Adrenal gland (tissue), 12 donors: ENCODE data around the gene CLIC6. TPM values are rescaled to one million over a fixed set of nuclear protein-coding genes. Genes with fewer than 3 reads are reported as not detected.
"Not testable (repeated sequence)": the region's sequence is repeated elsewhere in the genome, so short reads cannot be mapped to it uniquely, and the experiment has no call there.

ENCODE experiments used
- DNase-seq, 7 donors: peaks; one replicate each; pipeline ENCODE4 v3.0.0-alpha.2; 2019 to 2020
- H3K27ac ChIP-seq, 5 donors: fragments of 200-600 bp; sonication (generic) in 4 of 5; 1 replicate in 3 of 5; 2 replicates in 2 of 5; pipeline versions ENCODE4 v1.5.1 to v1.8.0; 2016 to 2020; ENCODE audit warnings: mild to moderate bottlenecking in 1 of 5
- H3K27me3 ChIP-seq: fragments of 200-600 bp; 2 replicates; pipeline ENCODE4 v1.8.0; 2021
- H3K36me3 ChIP-seq, 2 donors: fragments of 200-600 bp; replicated peaks in 1 of 2; 1 replicate in 1 of 2; 2 replicates in 1 of 2; pipeline versions ENCODE4 v1.5.1 to v1.8.0; 2018 to 2022
- H3K4me1 ChIP-seq, 2 donors: fragments of 200-600 bp; replicated peaks in 1 of 2; 1 replicate in 1 of 2; 2 replicates in 1 of 2; pipeline versions ENCODE4 v1.5.1 to v1.8.0; 2018 to 2021
- H3K4me3 ChIP-seq, 4 donors: fragments of 200-600 bp; sonication (generic) in 3 of 4; one replicate each; pipeline ENCODE4 v1.5.1; 2016 to 2018
- H3K9me3 ChIP-seq, 3 donors: fragments of 200-600 bp; sonication (generic) in 1 of 3; replicated peaks in 1 of 3; 1 replicate in 2 of 3; 2 replicates in 1 of 3; pipeline versions ENCODE4 v1.5.1 to v1.8.0; 2016 to 2021
- CTCF ChIP-seq, 6 experiments: fragments of 450-650 bp in 4 of 6; fragments of 200-600 bp in 2 of 6; sonication (generic) in 1 of 6; IDR thresholded peaks; 1 replicate in 5 of 6; 2 replicates in 1 of 6; pipeline versions ENCODE4 v1.5.1 to v1.8.0; 2016 to 2021; ENCODE audit warnings: antibody characterized with exemption in 6 of 6, mild to moderate bottlenecking in 2 of 6, moderate library complexity in 1 of 6
- POLR2A ChIP-seq, 2 donors: fragments of 450-650 bp; IDR thresholded peaks; one replicate each; pipeline ENCODE4 v1.6.1; 2017; ENCODE audit warnings: antibody characterized with exemption in 2 of 2, mild to moderate bottlenecking in 2 of 2, moderate library complexity in 1 of 2
- WGBS, 4 donors: extraction: QIAGEN DNeasy Blood & Tissue Kit in 2 of 4; methylation state at CpG; one replicate each; pipeline versions ENCODE4 v1.1.5 to v1.1.7; 2013 to 2017; 5-methylcytosine and 5-hydroxymethylcytosine counted together
- intact Hi-C, 2 donors: fragments of 100-400 bp; cut with DNase I; formaldehyde crosslinking; loops; one replicate each; pipeline versions ENCODE4 v1.14.1 to v1.15.0; 2022 to 2023
- polyA plus RNA-seq, 3 donors: library from polyadenylated mRNA; stranded (reverse); fragments of 200-250 nt in 2 of 3; fragments of 350-450 nt in 1 of 3; fragmentation: Illumina TruSeq in 1 of 3; extraction: RNeasy Lipid Tissue Mini Kit (QIAGEN cat#74804) in 1 of 3; gene quantifications; one replicate each; pipeline ENCODE4 v1.2.3, GENCODE V29; 2013 to 2014
- total RNA-seq, 9 donors: library from RNA; depleted of rRNA in 4 of 9; stranded (reverse); fragments of >200 nt in 4 of 9; fragments of 120-200 nt in 1 of 9; fragmentation: NEBNext Ultra II Directional in 1 of 9; extraction: Animal tissue kit (Norgen Biotek cat#: 25700) in 1 of 9; gene quantifications; one replicate each; pipeline versions ENCODE4 v1.1.0 to v1.2.4, GENCODE V29; 2013 to 2023
- donor health status: healthy with polysubstance abuse.
- donor health status: Bipolar disorder and iron deficiency.
- donor health status: DM: yes; HTN: yes; CAD: no.
- donor health status: DM: no; HTN: no; CAD: no.
- donor health status: DM: no; HTN: no; CAD: no.
- donor health status: DM: yes; HTN: yes; CAD: no.

The CLIC6 gene
- total and polyA plus RNA-seq, 12 donors: 0.07 to 0.41 (median 0.24) TPM; not detected in 5

- Histone ChIP-seq H3K36me3 (no peaks in the 10 kb centered on the region), H3K27ac (no peak overlapping the region), H3K27me3 (peaks cover 3% of the 10 kb centered on the region), H3K9me3 (peaks cover 0 to 5% (median 0%) of the 10 kb centered on the region in 3 donors), H3K4me3 (no peak overlapping the region), H3K4me1 (no peaks in the 10 kb centered on the region)
- no peak for TF ChIP-seq POLR2A (IDR thresholded peaks at IDR 0.05)
- no peak for TF ChIP-seq CTCF (IDR thresholded peaks at IDR 0.05)
- 79 to 84% (median 80%) methylated on average over 6 of the region's 6 CpGs for WGBS, 4 donors
- no peak for DNase-seq
- intact Hi-C loops: no loop called here
Measured at GRCh38 chr21:34653522-34653921, 15.3 kb upstream of the CLIC6 start.

GRCh38 chr21:34661848-34662247 is 6.9 kb upstream of the CLIC6 start:
- no peaks in the 10 kb centered on the region for H3K36me3 ChIP-seq
- H3K27ac ChIP-seq: no peak overlapping the region
- H3K9me3 ChIP-seq: no peaks in the 10 kb centered on the region
- H3K27me3 ChIP-seq: no peaks in the 10 kb centered on the region
- intact Hi-C loops: no loop called here
- H3K4me3 ChIP-seq: no peak overlapping the region
- H3K4me1 ChIP-seq: no peaks in the 10 kb centered on the region
- no peak for TF ChIP-seq POLR2A (IDR thresholded peaks at IDR 0.05)
- TF ChIP-seq CTCF (IDR thresholded peaks at IDR 0.05): no peak
- DNase-seq: no peak

DNA sequence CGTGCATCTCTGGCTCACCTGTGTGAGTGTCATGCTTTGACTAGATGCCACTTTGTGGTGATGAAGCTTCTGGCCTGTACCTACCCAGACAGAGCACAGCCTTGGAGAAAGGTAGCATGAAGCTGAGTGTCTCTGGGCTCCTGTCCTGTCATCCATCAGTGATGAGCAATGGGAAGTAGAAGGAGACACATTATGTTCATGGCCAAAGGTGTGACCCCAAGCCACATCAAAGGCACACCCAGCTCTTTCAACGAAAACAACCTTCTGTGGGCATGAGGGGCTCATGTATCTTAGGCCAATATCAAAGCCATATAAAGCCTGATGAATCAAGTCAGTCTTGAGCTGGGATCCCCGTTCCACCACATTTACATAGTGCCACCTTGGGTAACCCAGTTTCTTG is 1.0 kb upstream of the CLIC6 start:
- intact Hi-C loops: no loop called here
- no peaks in the 10 kb centered on the region for H3K36me3 ChIP-seq
- no peak overlapping the region for H3K4me3 ChIP-seq
- H3K9me3 ChIP-seq: no peaks in the 10 kb centered on the region
- WGBS, 4 donors: 77 to 85% (median 78%) methylated on average over 3 of the region's 3 CpGs
- H3K27me3 ChIP-seq: peaks cover 39% of the 10 kb centered on the region
- H3K27ac ChIP-seq: no peak overlapping the region
- TF ChIP-seq POLR2A (IDR thresholded peaks at IDR 0.05) (no peak), CTCF (IDR thresholded peaks at IDR 0.05) (no peak)
- no peak for DNase-seq
- H3K4me1 ChIP-seq: peaks cover 0 to 7% of the 10 kb centered on the region in 2 donors

DNA sequence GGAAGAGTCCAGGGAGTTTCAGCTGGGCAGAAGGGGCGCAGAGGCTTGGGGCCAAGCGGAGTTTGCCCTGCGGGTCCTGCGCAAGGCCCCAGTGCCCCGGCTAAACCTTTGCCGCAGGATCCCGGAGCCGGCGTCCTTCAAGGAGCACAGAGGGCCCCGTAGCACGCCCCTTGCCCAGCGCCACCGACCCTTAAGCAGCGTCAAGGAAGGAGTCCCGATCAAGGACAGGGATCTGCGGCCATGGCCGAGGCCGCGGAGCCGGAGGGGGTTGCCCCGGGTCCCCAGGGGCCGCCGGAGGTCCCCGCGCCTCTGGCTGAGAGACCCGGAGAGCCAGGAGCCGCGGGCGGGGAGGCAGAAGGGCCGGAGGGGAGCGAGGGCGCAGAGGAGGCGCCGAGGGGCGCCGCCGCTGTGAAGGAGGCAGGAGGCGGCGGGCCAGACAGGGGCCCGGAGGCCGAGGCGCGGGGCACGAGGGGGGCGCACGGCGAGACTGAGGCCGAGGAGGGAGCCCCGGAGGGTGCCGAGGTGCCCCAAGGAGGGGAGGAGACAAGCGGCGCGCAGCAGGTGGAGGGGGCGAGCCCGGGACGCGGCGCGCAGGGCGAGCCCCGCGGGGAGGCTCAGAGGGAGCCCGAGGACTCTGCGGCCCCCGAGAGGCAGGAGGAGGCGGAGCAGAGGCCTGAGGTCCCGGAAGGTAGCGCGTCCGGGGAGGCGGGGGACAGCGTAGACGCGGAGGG is 520 bp downstream of the CLIC6 start:
- peak overlapping the region in 1 of 4 donors; percentile 32 for H3K4me3 ChIP-seq
- TF ChIP-seq CTCF (IDR thresholded peaks at IDR 0.05) (no peak), POLR2A (IDR thresholded peaks at IDR 0.05) (no peak)
- WGBS, 4 donors: 2 to 3% (median 3%) methylated on average over 25 to 74 of the region's 74 CpGs; no CpG with 5 or more reads in 1 of the 4 donors
- intact Hi-C loops: no loop called here
- H3K4me1 ChIP-seq: peaks cover 0 to 7% of the 10 kb centered on the region in 2 donors
- H3K36me3 ChIP-seq: no peaks in the 10 kb centered on the region
- H3K27ac ChIP-seq: no peak overlapping the region
- DNase-seq: no peak
- H3K27me3 ChIP-seq: peaks cover 39% of the 10 kb centered on the region
- H3K9me3 ChIP-seq: no peaks in the 10 kb centered on the region

DNA sequence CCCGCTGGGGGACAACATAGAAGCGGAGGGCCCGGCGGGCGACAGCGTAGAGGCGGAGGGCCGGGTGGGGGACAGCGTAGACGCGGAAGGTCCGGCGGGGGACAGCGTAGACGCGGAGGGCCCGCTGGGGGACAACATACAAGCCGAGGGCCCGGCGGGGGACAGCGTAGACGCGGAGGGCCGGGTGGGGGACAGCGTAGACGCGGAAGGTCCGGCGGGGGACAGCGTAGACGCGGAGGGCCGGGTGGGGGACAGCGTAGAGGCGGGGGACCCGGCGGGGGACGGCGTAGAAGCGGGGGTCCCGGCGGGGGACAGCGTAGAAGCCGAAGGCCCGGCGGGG is 1.1 kb downstream of the CLIC6 start:
- H3K27ac ChIP-seq, intact Hi-C loops, DNase-seq, H3K4me1 ChIP-seq, H3K9me3 ChIP-seq, H3K36me3 ChIP-seq: not testable (repeated sequence)
- H3K4me3 ChIP-seq: peak overlapping the region in 1 of 4 donors; percentile 32
- WGBS, 4 donors: 0 to 2% (median 2%) methylated on average over 13 to 46 of the region's 46 CpGs; no CpG with 5 or more reads in 1 of the 4 donors
- H3K27me3 ChIP-seq: peaks cover 39% of the 10 kb centered on the region
